ENCODE results near the gene STK10. TPM values are rescaled to one million over a fixed set of nuclear protein-coding genes. Genes with fewer than 3 reads are reported as not detected.

STK10 gene
- total and polyA plus RNA-seq, 8 donors, result 6.6 to 86.6 (median 14.8) TPM

DNA sequence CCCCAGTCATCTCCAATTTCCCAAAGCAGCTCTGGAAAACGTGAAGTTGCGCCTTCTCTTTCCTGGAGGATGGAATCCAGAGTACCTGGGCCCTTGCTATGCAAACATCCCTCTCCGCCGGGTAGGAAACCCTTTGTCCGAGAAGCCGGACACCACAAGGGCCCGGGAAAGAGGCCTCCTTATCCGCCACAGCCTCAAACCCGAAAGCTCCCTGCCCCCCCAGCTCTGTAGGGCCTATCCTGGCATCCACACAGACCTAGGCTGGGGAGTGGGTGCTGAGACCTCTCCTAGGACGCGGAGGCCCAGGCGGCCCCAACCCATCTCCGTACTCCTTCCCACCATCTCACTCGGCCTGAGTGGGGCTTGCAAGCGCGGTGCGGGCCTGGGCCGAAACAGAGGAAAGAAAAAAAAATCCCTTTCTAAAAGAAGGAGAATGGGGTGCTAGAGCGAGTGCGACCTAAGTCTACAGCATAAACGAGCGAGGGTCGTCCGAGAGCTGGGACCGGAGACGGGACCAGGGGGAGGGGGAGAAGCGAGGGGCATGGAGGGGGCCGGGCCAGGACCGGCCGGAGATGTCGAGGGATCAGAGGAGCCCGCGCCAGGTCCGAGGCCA, 182.2 kb downstream of the STK10 start:
- Histone ChIP-seq H3K27me3 (no peaks in the 10 kb centered on the region), H3K9me3 (no peaks in the 10 kb centered on the region), H3K4me3 (peak overlapping the region; percentile 91 to 99 (median 92)), H3K36me3 (no peaks in the 10 kb centered on the region), H3K27ac (peak overlapping the region; percentile 98 to 100 (median 98)), H3K4me1 (peaks cover 33 to 69% (median 47%) of the 10 kb centered on the region in 4 donors)
- TF ChIP-seq POLR2A (IDR thresholded peaks at IDR 0.05) (no peak), POLR2AphosphoS5 (IDR thresholded peaks at IDR 0.05) (no peak), EP300 (IDR thresholded peaks at IDR 0.05) (no peak)
- TF ChIP-seq, protein P1, sequence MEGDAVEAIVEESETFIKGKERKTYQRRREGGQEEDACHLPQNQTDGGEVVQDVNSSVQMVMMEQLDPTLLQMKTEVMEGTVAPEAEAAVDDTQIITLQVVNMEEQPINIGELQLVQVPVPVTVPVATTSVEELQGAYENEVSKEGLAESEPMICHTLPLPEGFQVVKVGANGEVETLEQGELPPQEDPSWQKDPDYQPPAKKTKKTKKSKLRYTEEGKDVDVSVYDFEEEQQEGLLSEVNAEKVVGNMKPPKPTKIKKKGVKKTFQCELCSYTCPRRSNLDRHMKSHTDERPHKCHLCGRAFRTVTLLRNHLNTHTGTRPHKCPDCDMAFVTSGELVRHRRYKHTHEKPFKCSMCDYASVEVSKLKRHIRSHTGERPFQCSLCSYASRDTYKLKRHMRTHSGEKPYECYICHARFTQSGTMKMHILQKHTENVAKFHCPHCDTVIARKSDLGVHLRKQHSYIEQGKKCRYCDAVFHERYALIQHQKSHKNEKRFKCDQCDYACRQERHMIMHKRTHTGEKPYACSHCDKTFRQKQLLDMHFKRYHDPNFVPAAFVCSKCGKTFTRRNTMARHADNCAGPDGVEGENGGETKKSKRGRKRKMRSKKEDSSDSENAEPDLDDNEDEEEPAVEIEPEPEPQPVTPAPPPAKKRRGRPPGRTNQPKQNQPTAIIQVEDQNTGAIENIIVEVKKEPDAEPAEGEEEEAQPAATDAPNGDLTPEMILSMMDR (IDR thresholded peaks at IDR 0.05), result no peak
- 0 to 1% (median 0%) methylated on average over 31 to 34 of the region's 34 CpGs for WGBS, 5 donors
- intact Hi-C loops (cut with DNase I; ENCODE audit: low total_unique reads), result no loop called here
- peak; percentile 38 to 73 for DNase-seq

DNA sequence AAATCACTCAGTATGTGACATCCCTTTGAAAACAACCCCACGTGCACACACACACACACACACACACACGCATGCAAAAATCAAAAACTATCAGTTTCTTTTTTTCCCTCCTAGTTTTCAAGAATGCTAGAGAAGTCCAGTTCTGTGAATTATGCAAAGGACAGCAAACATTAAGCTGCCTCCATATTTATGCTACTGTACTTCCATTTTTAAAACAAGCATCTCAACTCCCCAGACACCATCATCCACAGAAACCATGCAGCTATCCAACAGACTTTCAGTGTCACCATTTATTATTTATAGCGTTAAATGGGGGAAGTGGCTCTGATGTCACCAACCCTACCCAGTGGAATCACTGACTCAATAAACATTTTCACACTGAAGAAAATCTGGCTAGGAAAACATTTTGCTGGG, 183.2 kb downstream of the STK10 start:
- Histone ChIP-seq H3K36me3 (no peaks in the 10 kb centered on the region), H3K27me3 (no peaks in the 10 kb centered on the region), H3K9me3 (no peaks in the 10 kb centered on the region), H3K27ac (peak overlapping the region; percentile 98 to 100 (median 98)), H3K4me3 (peak overlapping the region; percentile 91 to 99 (median 92)), H3K4me1 (peaks cover 40 to 79% (median 57%) of the 10 kb centered on the region in 4 donors)
- intact Hi-C loops (cut with DNase I; ENCODE audit: low total_unique reads), result no loop called here
- WGBS, 5 donors, result 9 to 22% (median 16%) methylated on average over 3 of the region's 3 CpGs
- TF ChIP-seq POLR2AphosphoS5 (IDR thresholded peaks at IDR 0.05) (no peak), POLR2A (IDR thresholded peaks at IDR 0.05) (no peak), EP300 (IDR thresholded peaks at IDR 0.05) (no peak)
- TF ChIP-seq, protein P1 (IDR thresholded peaks at IDR 0.05), result no peak
- peak in 1 of 2 donors; percentile 52 for DNase-seq

DNA sequence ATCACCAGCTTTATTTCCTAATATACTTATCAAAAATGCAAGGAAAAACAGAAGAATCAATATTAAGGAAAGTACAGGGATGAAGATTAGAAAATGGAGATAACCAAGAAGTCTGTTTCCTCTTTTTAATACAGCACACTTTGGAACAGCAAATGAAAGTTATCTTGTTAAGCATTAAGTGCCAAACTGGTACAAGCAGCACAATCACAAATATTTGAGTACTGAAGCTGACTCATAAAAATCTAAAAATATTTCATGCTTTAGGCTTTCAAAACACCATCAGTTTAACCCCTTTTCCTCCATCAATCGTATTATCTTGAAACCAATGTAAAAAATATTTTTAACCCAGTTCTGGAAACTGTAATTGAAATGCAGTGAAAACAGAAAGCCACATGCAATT, 184.3 kb downstream of the STK10 start:
- H3K27me3 ChIP-seq, result no peaks in the 10 kb centered on the region
- DNase-seq, result peak in 1 of 2 donors; percentile 41
- 5 to 22% (median 6%) methylated on average over 1 of the region's 1 CpG for WGBS, 5 donors
- H3K4me3 ChIP-seq, result peak overlapping the region; percentile 4 to 93 (median 92)
- H3K27ac ChIP-seq, result peak overlapping the region; percentile 59 to 100 (median 98)
- peaks cover 50 to 85% (median 66%) of the 10 kb centered on the region in 4 donors for H3K4me1 ChIP-seq
- H3K36me3 ChIP-seq, result no peaks in the 10 kb centered on the region
- intact Hi-C loops (cut with DNase I; ENCODE audit: low total_unique reads), result no loop called here
- H3K9me3 ChIP-seq, result no peaks in the 10 kb centered on the region
- TF ChIP-seq POLR2AphosphoS5 (IDR thresholded peaks at IDR 0.05), result no peak
- no peak for TF ChIP-seq EP300 (IDR thresholded peaks at IDR 0.05)

DNA sequence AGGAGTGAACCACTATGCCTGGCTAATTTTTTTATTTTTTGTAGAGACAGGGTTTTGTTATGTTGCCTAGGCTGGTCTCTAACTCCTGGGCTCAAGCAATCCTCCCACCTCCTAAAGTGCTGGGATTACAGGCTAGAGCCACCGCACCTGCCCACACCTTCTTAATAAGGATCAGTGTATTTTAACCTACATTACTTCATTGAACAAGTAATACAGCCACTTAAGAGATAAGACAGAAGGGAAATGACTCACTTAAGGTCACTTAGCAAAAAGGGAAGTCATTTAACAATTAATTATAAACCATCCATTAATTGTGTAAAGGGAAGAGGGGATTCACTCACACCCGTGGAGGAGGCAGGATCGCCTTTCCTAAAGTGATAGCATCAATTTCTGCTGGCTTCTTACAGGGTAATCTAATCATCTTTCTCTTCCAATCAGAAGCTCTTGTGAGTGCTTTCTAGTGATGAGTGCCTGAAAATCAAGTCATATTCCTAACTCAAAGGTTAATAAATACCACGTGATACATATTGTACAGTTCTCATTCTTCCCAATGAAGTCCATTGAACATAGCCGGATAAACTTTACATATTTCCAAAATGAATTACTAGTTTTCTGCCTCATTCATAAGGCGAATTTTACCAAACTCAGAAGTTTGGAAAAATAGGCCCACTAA, 185.0 kb downstream of the STK10 start:
- Histone ChIP-seq H3K4me3 (peak overlapping the region in 2 of 4 donors; percentile 2 to 93), H3K9me3 (no peaks in the 10 kb centered on the region), H3K27me3 (no peaks in the 10 kb centered on the region), H3K4me1 (peaks cover 48 to 85% (median 68%) of the 10 kb centered on the region in 4 donors), H3K27ac (peak overlapping the region; percentile 61 to 100 (median 98)), H3K36me3 (no peaks in the 10 kb centered on the region)
- TF ChIP-seq POLR2AphosphoS5 (IDR thresholded peaks at IDR 0.05) (no peak), POLR2A (IDR thresholded peaks at IDR 0.05) (no peak), EP300 (IDR thresholded peaks at IDR 0.05) (no peak)
- TF ChIP-seq, protein P1 (IDR thresholded peaks at IDR 0.05), result no peak
- WGBS, 5 donors, result 30 to 49% (median 42%) methylated on average over 6 of the region's 6 CpGs
- intact Hi-C loops (cut with DNase I; ENCODE audit: low total_unique reads), result no loop called here
- DNase-seq, result no peak

Measured in stomach (tissue), 9 donors.